HepG2 (cell line): Measurements from ENCODE around the gene NRG3.

Experiments
- CHD2 ChIP-seq: IDR thresholded peaks from 2 replicates; pipeline ENCODE4 v1.6.1; 2011; ENCODE audit warnings: low read depth, low read length, improper control_type of control experiment
- CTCF ChIP-seq: sonication (generic); formaldehyde crosslinking; IDR thresholded peaks from 2 replicates; pipeline ENCODE4 v1.5.0; 2020; ENCODE audit warnings: mild to moderate bottlenecking, missing genetic modification reagents, moderate library complexity
- HES4 ChIP-seq: sonication (generic); formaldehyde crosslinking; IDR thresholded peaks from 2 replicates; pipeline ENCODE4 v1.9.0; 2021; ENCODE audit warnings: mild to moderate bottlenecking, missing genetic modification reagents, borderline replicate concordance
- KDM5A ChIP-seq: fragments of 200-600 bp; sonication (generic); IDR thresholded peaks from 2 replicates; pipeline ENCODE4 v1.7.0; 2018; ENCODE audit warnings: antibody characterized with exemption, mild to moderate bottlenecking, low read length, borderline replicate concordance
- NFE2 ChIP-seq: sonication (generic); formaldehyde crosslinking; IDR thresholded peaks from 2 replicates; pipeline ENCODE4 v1.4.0; 2020; ENCODE audit warnings: missing genetic modification reagents
- POLR2A ChIP-seq, 2 experiments: IDR thresholded peaks; 2 replicates each; pipeline ENCODE4 v1.6.1; 2011; ENCODE audit warnings: low read depth in 2 of 2, low read length in 2 of 2, mild to moderate bottlenecking in 1 of 2, moderate library complexity in 1 of 2; ENCODE audit not compliant: insufficient read depth in 1 of 2
- REST ChIP-seq, 2 experiments: IDR thresholded peaks; 2 replicates each; pipeline ENCODE4 v1.6.1; 2011 to 2012; ENCODE audit warnings: low read length in 2 of 2, borderline replicate concordance in 1 of 2, low read depth in 1 of 2, mild to moderate bottlenecking in 1 of 2, moderate library complexity in 1 of 2
- RORA ChIP-seq: sonication (generic); formaldehyde crosslinking; IDR thresholded peaks from 2 replicates; pipeline ENCODE4 v1.5.0; 2020; ENCODE audit warnings: mild to moderate bottlenecking, missing genetic modification reagents, moderate library complexity
- ZNF282 ChIP-seq: fragments of 450-650 bp; IDR thresholded peaks from 2 replicates; pipeline ENCODE4 v1.6.1; 2018; ENCODE audit not compliant: partially characterized antibody

- TF ChIP-seq HES4 (CRISPR knock-in tag) (no peak), CTCF (CRISPR knock-in tag) (no peak), RORA (CRISPR knock-in tag) (no peak), REST (IDR thresholded peaks at IDR 0.05; ENCODE audit: borderline replicate concordance in 1 of 2, low read depth in 1 of 2, low read length in 2 of 2) (no peak), KDM5A (no peak), POLR2A (IDR thresholded peaks at IDR 0.05; ENCODE audit: insufficient read depth in 1 of 2, low read depth in 2 of 2, low read length in 2 of 2) (no peak), NFE2 (no peak), ZNF282 (no peak), CHD2 (no peak)
Observed at GRCh38 chr10:82581940-82582339, 706.9 kb downstream of the NRG3 start.
